IPS-NIHi7 (cell line): ENCODE results near the gene NCBP3.
"Not testable (repeated sequence)": the region's sequence is repeated elsewhere in the genome, so short reads cannot be mapped to it uniquely, and the experiment has no call there.

ENCODE experiments used
- DNase-seq: peaks from one replicate; pipeline ENCODE4 v3.0.0; 2012; ENCODE audit warnings: mixed read lengths; ENCODE audit errors: extremely low spot score

NCBP3 gene

GRCh38 chr17:3847165-3847670, 1.2 kb upstream of the NCBP3 start:
- no peak for DNase-seq

- DNase-seq, result no peak
Measured at GRCh38 chr17:3846437-3847164, 555 bp upstream of the NCBP3 start.

GRCh38 chr17:3845291-3845620, 790 bp downstream of the NCBP3 start:
- no peak for DNase-seq

GRCh38 chr17:3844556-3844955, 1.5 kb downstream of the NCBP3 start:
- not testable (repeated sequence) for DNase-seq

- DNase-seq, result peak; percentile 74
Measured at GRCh38 chr17:3843935-3844516, 2.0 kb downstream of the NCBP3 start.

GRCh38 chr17:3838206-3838605, 7.8 kb downstream of the NCBP3 start:
- no peak for DNase-seq

- no peak for DNase-seq
Measured at GRCh38 chr17:3836551-3836950, 9.5 kb downstream of the NCBP3 start.

GRCh38 chr17:3835410-3836229, 10.4 kb downstream of the NCBP3 start:
- DNase-seq, result no peak

GRCh38 chr17:3834811-3835210, 11.2 kb downstream of the NCBP3 start:
- DNase-seq, result no peak

GRCh38 chr17:3828852-3829232, 17.2 kb downstream of the NCBP3 start:
- no peak for DNase-seq

GRCh38 chr17:3828151-3828851, 17.7 kb downstream of the NCBP3 start:
- DNase-seq, result no peak

- peak; percentile 67 for DNase-seq
Measured at GRCh38 chr17:3827124-3827773, 18.8 kb downstream of the NCBP3 start.

GRCh38 chr17:3826191-3826590, 19.9 kb downstream of the NCBP3 start:
- no peak for DNase-seq

GRCh38 chr17:3821101-3821500, 24.9 kb downstream of the NCBP3 start:
- no peak for DNase-seq

GRCh38 chr17:3818786-3819185, 27.3 kb downstream of the NCBP3 start:
- DNase-seq, result no peak

- DNase-seq, result no peak
Measured at GRCh38 chr17:3817851-3818605, 28.0 kb downstream of the NCBP3 start.

- DNase-seq, result no peak
Measured at GRCh38 chr17:3815925-3816324, 30.1 kb downstream of the NCBP3 start.

- no peak for DNase-seq
Measured at GRCh38 chr17:3815122-3815521, 30.9 kb downstream of the NCBP3 start.

GRCh38 chr17:3814361-3814760, 31.7 kb downstream of the NCBP3 start:
- no peak for DNase-seq

GRCh38 chr17:3813171-3813570, 32.9 kb downstream of the NCBP3 start:
- DNase-seq, result no peak

GRCh38 chr17:3812771-3813170, 33.3 kb downstream of the NCBP3 start:
- no peak for DNase-seq
